Omental fat pad (tissue), 4 donors: ENCODE data around the gene AMPD3. TPM values are rescaled to one million over a fixed set of nuclear protein-coding genes. Genes with fewer than 3 reads are reported as not detected.

Experiments
- ATAC-seq: fragments of 150-250 bp; one replicate; pipeline ENCODE4 v1.9.1; 2016; ENCODE audit warnings: mild to moderate bottlenecking, moderate library complexity; ENCODE audit not compliant: low FRiP score
- DNase-seq: peaks from one replicate; pipeline ENCODE4 v3.0.0-alpha.2; 2019; ENCODE audit warnings: low spot score
- total RNA-seq, 4 donors: library from RNA; depleted of rRNA; stranded (reverse); fragments of >200 nt; gene quantifications; one replicate each; pipeline ENCODE4 v1.1.0, GENCODE V29; 2016
- TF ChIP-seq, protein P1 (sequence below), 3 donors: fragments of 450-650 bp; IDR thresholded peaks; one replicate each; pipeline ENCODE4 v1.5.1; 2016 to 2017; ENCODE audit warnings: antibody characterized with exemption in 3 of 3, mild to moderate bottlenecking in 3 of 3, moderate library complexity in 2 of 3

Gene AMPD3
- total RNA-seq, 4 donors from 2014 or later = 4.4 to 43.3 (median 9.9) TPM

DNA sequence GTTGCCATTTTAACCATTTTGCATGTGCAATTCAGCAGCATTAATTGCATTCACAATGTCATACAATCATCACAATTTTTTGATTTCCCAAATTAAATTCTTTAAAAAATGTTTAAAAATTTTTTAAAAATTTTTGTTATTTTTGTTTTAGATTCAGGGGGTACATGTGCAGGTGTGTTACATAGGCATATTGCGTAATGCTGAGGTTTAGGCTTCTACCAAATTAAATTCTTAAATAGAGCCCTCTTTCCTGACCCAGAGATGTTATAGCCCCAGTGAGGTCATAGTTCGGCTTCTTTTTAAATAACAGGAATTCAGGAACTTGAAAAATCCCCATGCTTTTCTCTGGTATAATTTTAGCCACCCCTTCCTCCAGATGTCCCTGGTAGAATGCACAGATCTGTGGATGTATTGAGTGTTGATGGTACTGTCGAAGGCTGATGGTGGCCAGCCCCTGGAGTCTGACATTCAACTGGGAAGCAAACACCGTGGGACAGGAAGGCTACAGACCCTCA is 11.3 kb upstream of the AMPD3 start:
- DNase-seq = no peak
- ATAC-seq = no peak
- TF ChIP-seq, protein P1, sequence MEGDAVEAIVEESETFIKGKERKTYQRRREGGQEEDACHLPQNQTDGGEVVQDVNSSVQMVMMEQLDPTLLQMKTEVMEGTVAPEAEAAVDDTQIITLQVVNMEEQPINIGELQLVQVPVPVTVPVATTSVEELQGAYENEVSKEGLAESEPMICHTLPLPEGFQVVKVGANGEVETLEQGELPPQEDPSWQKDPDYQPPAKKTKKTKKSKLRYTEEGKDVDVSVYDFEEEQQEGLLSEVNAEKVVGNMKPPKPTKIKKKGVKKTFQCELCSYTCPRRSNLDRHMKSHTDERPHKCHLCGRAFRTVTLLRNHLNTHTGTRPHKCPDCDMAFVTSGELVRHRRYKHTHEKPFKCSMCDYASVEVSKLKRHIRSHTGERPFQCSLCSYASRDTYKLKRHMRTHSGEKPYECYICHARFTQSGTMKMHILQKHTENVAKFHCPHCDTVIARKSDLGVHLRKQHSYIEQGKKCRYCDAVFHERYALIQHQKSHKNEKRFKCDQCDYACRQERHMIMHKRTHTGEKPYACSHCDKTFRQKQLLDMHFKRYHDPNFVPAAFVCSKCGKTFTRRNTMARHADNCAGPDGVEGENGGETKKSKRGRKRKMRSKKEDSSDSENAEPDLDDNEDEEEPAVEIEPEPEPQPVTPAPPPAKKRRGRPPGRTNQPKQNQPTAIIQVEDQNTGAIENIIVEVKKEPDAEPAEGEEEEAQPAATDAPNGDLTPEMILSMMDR (IDR thresholded peaks at IDR 0.05) = no peak

DNA sequence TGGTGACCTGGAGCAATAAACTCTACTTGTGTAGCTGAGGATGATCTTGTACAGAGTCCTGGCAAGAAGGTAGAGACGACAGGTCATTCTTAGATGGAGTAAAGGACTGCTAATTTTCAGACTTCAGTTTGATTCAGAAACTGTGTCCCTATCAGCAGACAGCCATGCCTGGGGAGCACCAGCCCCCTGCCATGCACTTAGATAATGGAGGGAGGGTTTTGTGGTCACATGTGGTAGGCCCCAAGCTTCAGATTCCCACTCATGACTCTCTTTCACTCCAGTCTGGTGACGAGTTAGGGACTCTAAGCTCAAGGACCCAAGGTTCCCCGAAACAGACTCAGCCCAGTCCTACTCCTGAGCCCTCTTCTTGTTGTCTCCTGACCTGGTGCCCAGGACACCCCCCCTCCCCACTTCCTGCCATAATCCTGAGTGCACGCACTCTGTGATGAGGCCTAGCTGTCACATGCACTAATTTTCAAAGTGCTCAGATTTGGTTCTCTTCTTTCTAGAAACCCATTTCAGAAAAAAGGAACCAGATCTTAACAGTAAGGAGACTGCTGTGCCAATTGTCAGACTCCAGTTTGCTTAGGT is 10.2 kb upstream of the AMPD3 start:
- no peak for DNase-seq
- ATAC-seq = no peak
- TF ChIP-seq, protein P1 (IDR thresholded peaks at IDR 0.05) = no peak

DNA sequence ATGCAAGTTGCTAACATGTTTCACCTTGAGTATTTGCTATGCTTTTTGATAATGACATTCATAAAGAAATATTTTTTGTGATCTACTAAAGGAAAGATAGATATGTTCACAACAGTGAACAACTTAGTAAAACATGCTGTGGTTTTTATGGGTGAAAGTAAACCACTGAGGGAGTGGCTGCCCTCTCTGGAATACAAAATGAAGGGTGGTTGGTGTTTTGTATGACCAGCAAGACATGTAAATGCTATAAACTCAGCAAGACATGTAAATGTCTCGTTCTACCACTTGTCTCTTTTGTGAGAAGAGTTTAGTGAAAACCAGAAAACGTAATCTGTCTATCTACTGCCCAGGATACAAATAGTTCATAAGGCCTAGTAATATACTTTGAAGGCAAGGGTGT is 7.6 kb upstream of the AMPD3 start:
- DNase-seq (no peak), ATAC-seq (no peak)
- TF ChIP-seq, protein P1 (IDR thresholded peaks at IDR 0.05) = no peak

DNA sequence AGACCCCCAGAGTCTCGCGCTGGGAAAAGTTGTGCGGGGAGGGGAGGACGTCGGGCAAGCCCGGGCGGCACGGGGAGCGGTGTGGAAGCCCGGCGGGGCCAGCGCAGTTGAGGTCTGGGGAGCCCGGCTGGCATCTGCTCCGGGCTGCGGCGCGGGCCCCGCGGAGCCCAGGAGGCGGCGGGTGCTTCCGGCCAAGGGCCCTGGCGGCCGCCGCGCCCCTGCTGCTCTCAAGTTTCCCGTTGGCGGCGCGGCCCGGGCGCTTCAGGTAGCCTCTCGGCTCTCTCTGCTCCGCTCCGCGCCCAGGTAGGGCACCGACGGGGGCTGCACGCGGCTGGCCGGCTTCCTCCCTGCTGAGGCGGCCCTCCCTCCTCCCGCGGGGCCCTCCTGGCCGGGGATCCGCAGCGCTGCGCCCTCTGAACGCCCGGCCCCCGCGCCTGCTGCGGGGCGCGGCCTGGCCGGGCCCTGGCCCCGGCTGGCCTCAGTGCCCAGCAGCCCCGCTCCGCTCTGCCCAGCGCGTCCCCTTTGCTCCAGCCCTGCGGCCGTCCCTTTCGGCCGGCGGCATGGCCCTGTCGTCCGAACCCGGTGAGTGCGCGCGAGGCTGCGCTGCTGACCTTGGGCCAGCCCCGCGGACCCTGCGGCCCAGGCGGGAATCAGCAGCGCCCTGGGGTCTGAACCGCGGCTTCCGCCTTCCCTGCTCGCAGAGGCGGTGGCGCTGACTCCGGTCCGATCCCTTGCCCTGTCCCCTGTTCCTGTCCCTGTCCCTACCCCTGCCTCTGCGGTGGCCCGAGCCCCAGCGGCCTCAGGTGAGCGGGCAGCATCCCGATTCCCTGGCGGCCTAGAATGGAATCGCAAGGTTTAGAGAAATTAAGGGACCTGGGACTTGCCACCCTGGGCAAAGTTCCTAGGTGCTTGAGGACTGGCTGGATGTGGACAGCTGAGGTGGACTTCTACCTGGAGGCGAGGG is 4.3 kb upstream of the AMPD3 start:
- TF ChIP-seq, protein P1 (IDR thresholded peaks at IDR 0.05) = no peak
- DNase-seq (no peak), ATAC-seq (peak; percentile 43)

DNA sequence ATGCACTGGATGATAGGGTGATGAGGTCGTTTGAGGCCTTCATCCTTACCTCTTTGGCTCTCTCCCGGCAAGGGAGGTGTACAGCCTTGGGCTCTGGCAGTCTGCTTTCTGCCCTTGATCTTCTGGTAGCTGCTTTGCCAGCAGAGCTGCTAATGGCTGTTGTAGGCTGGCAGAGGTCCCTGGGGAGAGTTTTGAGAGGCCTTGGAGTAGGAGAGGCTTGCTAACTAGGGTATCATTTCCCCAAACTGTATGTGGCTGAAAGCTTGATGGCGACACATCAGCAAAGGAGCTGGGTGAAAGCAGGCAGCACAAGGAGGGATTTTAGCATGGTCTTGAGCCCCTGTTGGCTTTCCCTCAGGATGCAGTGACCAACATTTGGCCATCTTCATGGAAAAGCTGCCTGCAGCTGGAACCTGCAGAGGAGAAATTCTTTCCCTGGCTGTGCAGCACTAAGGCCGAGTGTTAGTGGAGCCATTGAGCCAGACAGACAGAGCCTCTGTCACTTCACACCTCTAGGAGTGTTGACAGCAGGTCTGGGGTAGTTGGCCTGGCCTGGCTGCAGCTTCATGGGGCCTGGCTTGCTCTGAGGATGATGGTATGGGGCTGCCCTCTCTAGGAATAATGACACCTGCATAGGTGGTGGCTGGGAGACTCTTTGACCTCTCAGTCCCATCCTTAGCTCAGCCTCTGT is 3.5 kb upstream of the AMPD3 start:
- TF ChIP-seq, protein P1 (IDR thresholded peaks at IDR 0.05) = no peak
- no peak for ATAC-seq
- no peak for DNase-seq

DNA sequence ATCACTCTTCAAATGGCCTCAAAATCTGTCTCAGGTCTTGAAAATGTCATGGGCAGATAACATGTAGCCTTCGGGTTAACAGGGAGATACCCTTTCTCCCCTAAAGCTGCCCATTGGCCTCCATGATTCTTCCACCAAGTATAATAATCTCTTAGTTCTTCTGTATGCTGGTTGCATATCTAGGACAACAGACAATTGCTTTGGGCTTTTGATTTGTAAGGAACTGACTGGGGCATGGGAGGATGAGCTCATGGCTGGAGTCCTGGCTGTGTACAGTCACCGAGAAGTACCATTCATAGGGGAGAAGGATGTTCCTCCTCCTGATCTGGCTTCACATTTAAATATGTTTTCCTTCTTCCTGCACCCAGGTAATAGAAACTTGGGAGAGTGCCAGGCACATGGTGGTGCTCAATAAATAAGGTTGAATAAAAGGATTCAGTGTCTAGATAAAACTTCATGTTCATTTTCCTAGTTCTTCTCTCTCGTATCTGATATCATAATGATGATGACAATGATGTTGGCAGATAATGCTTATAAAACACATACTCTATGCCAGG is 2.8 kb upstream of the AMPD3 start:
- TF ChIP-seq, protein P1 (IDR thresholded peaks at IDR 0.05) = no peak
- ATAC-seq (no peak), DNase-seq (no peak)
